Prostate gland (tissue), 2 donors: ENCODE data around the gene CDK3. TPM values are rescaled to one million over a fixed set of nuclear protein-coding genes. Genes with fewer than 3 reads are reported as not detected.

Experiments used
- DNase-seq: peaks from one replicate; pipeline ENCODE4 v3.0.0-alpha.2; 2019; ENCODE audit warnings: low spot score
- H3K27ac ChIP-seq, 2 donors: fragments of 200-600 bp; sonication (generic); 2 replicates each; pipeline ENCODE4 v1.5.1; 2017 to 2019
- H3K27me3 ChIP-seq: fragments of 200-600 bp; sonication (generic); replicated peaks from 2 replicates; pipeline ENCODE4 v1.5.1; 2019; ENCODE audit not compliant: insufficient read depth
- H3K36me3 ChIP-seq, 2 donors: fragments of 200-600 bp; sonication (generic); 1 replicate in 1 of 2; 2 replicates in 1 of 2; pipeline versions ENCODE4 v1.5.1 to v1.8.1; 2017 to 2019
- H3K4me1 ChIP-seq: fragments of 200-600 bp; sonication (generic); replicated peaks from 2 replicates; pipeline ENCODE4 v1.5.1; 2019
- H3K4me3 ChIP-seq, 2 donors: fragments of 200-600 bp; sonication (generic); 2 replicates each; pipeline ENCODE4 v1.5.1; 2017 to 2019
- H3K9me3 ChIP-seq: fragments of 200-600 bp; sonication (generic); 2 replicates; pipeline ENCODE4 v1.5.1; 2017
- CTCF ChIP-seq, 4 experiments: fragments of 200-600 bp in 2 of 4; fragments of 450-650 bp in 2 of 4; sonication (generic) in 2 of 4; IDR thresholded peaks; 1 replicate in 3 of 4; 2 replicates in 1 of 4; pipeline ENCODE4 v1.5.1; 2016 to 2019; ENCODE audit warnings: antibody characterized with exemption in 4 of 4, mild to moderate bottlenecking in 2 of 4, moderate library complexity in 2 of 4
- POLR2A ChIP-seq: fragments of 450-650 bp; IDR thresholded peaks from one replicate; pipeline ENCODE4 v1.6.1; 2016; ENCODE audit warnings: antibody characterized with exemption, mild to moderate bottlenecking
- POLR2AphosphoS5 ChIP-seq: sonication (generic); formaldehyde crosslinking; IDR thresholded peaks from one replicate; pipeline ENCODE4 v1.6.1; 2017; ENCODE audit warnings: antibody characterized with exemption
- WGBS: methylation state at CpG from one replicate; pipeline ENCODE4 v1.1.5; 2018; 5-methylcytosine and 5-hydroxymethylcytosine counted together
- intact Hi-C: fragments of 100-400 bp; cut with DNase I; formaldehyde crosslinking; loops from one replicate; pipeline ENCODE4 v1.14.2; 2022
- total RNA-seq, 2 donors: library from RNA; depleted of rRNA; stranded (reverse); fragments of >200 nt; gene quantifications; one replicate each; pipeline ENCODE4 v1.1.0, GENCODE V29; 2016

CDK3 gene
- total RNA-seq, 2 donors from 2014 or later = 16.9 to 17.2 TPM

DNA sequence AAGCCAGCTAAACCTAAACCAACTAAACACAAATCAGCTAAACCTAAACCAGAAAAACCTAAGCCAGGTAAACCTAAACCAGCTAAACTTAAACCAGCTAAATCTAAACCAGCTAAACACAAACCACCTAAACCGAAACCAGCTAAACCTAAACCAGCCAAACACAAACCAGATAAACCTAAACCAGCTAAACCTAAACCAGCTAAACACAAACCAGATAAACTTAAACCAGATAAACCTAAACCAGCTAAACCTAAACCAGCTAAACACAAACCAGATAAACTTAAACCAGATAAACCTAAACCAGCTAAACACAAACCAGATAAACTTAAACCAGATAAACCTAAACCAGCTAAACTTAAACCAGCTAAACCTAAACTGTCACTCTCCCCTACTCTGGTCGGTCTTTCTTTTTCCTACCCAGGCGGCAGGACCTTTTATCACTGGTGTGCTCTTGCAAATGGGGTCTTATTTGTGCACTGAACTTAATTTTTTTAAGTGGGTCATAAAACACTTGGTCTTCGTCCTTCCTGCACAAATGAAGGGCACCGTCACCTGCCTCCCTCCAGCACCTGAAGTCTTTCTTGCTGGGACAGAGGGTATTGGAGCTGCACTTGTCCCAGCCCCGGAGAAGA lies 19.3 kb downstream of the CDK3 start:
- DNase-seq = no peak
- H3K9me3 ChIP-seq = no peaks in the 10 kb centered on the region
- H3K4me1 ChIP-seq = no peaks in the 10 kb centered on the region
- no peak overlapping the region for H3K27ac ChIP-seq
- H3K36me3 ChIP-seq = no peaks in the 10 kb centered on the region
- intact Hi-C loops = loop anchor here (10.0 kb wide), 1 partner anchor 255 kb away; no protein-coding TSS in a partner anchor
- no peaks in the 10 kb centered on the region for H3K27me3 ChIP-seq
- WGBS = 83% methylated on average over 6 of the region's 6 CpGs
- TF ChIP-seq POLR2A (no peak), CTCF (IDR thresholded peaks at IDR 0.05) (no peak), POLR2AphosphoS5 (no peak)
- no peak overlapping the region for H3K4me3 ChIP-seq

DNA sequence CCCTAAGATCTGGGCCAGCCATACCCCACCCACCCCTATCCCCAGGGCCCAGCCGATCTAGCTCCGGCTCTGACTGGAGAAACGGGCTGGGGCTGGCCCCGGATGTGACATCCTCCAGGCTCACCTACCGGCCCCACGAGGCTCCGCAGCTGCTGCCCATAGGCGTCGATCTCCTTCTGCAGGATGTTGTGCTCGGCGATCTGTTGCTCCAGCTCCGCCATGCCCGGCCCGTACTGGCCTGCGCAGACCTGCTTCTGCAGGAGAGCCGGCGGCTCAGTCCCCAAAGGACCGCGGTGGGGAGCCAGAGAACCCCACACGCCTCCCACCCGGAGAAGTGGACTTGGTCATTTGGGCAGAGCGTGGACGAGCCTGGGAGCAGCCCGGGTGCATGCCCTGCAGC lies 21.6 kb downstream of the CDK3 start:
- Histone ChIP-seq H3K27ac (no peak overlapping the region), H3K4me1 (no peaks in the 10 kb centered on the region), H3K36me3 (no peaks in the 10 kb centered on the region), H3K27me3 (no peaks in the 10 kb centered on the region), H3K9me3 (no peaks in the 10 kb centered on the region), H3K4me3 (no peak overlapping the region)
- 91% methylated on average over 22 of the region's 24 CpGs for WGBS
- DNase-seq = no peak
- TF ChIP-seq CTCF (IDR thresholded peaks at IDR 0.05) (no peak), POLR2A (no peak), POLR2AphosphoS5 (no peak)
- intact Hi-C loops = no loop called here

DNA sequence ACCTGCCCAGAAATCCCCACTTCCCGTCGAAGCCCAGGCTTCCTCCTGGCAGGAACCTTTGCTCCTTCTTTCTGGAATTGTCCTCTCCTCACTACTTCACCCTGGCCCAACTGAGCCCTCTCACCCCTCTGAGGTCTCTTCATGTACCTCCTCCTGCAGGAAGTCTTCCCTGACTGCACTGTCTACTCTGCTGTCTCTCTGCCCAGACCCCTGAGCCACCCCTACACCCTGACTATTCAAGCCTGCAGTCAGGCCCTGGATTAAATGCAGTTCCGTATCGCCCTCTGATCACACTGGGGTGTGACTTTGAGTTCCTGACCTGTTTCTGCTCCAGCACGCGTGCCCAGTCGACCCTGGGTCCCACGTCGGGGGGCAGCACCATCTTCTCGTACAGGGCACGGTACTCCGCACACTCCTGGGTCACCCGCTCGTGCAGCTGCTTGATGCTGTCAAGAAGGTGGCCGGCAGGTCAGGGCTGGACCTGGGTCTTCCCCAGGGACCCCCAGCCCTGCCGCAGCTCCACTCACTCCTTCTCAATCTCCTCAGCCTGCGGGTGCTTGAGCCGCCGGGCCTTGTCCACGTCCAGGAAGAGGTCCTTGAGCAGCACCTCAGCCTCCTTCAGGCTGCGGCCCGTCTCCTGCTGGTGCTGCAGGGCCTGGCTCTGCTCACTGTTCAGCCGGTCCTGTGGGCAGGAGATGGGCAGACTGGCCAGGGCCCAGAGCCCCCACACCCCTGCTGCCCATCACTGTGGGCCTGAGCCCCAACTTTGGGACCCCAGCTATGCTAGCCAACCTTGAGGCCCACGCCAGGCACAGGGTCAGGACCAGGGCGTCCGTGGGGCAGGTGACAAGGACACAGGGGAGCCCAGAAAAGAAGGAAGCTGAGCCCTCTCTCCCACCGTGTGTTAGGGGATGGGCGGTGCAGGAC lies 22.6 kb downstream of the CDK3 start:
- no peak overlapping the region for H3K4me3 ChIP-seq
- intact Hi-C loops = no loop called here
- no peak overlapping the region for H3K27ac ChIP-seq
- no peaks in the 10 kb centered on the region for H3K27me3 ChIP-seq
- no peaks in the 10 kb centered on the region for H3K4me1 ChIP-seq
- TF ChIP-seq POLR2A (no peak), CTCF (IDR thresholded peaks at IDR 0.05) (no peak), POLR2AphosphoS5 (no peak)
- no peaks in the 10 kb centered on the region for H3K9me3 ChIP-seq
- 89% methylated on average over 28 of the region's 28 CpGs for WGBS
- no peak for DNase-seq
- H3K36me3 ChIP-seq = no peaks in the 10 kb centered on the region

- no peak for DNase-seq
- H3K27ac ChIP-seq = no peak overlapping the region
- WGBS = 89% methylated on average over 9 of the region's 9 CpGs
- TF ChIP-seq CTCF (IDR thresholded peaks at IDR 0.05) (no peak), POLR2AphosphoS5 (no peak), POLR2A (no peak)
- no peak overlapping the region for H3K4me3 ChIP-seq
- intact Hi-C loops = no loop called here
- H3K36me3 ChIP-seq = no peaks in the 10 kb centered on the region
- no peaks in the 10 kb centered on the region for H3K4me1 ChIP-seq
- H3K9me3 ChIP-seq = no peaks in the 10 kb centered on the region
- H3K27me3 ChIP-seq = no peaks in the 10 kb centered on the region
These were observed 23.2 kb downstream of the CDK3 start for GRCh38 chr17:76023900-76024237.
